ENCODE measurements around the gene CD2AP. TPM values are rescaled to one million over a fixed set of nuclear protein-coding genes. Genes with fewer than 3 reads are reported as not detected.

Gene CD2AP
- total RNA-seq, 3 donors from 2014 or later = 21.3 to 60.7 (median 34.4) TPM

- Histone ChIP-seq H3K4me3 (no peak overlapping the region), H3K27ac (no peak overlapping the region), H3K27me3 (no peaks in the 10 kb centered on the region), H3K36me3 (no peaks in the 10 kb centered on the region), H3K4me1 (no peaks in the 10 kb centered on the region), H3K9me3 (no peaks in the 10 kb centered on the region)
- DNase-seq (ENCODE audit: low spot score in 2 of 2) = no peak
- TF ChIP-seq POLR2AphosphoS5 (IDR thresholded peaks at IDR 0.05) = no peak
- TF ChIP-seq CTCF (IDR thresholded peaks at IDR 0.05) = no peak
- no peak for TF ChIP-seq POLR2A (IDR thresholded peaks at IDR 0.05)
- intact Hi-C loops (cut with DNase I; ENCODE audit: low total_unique reads) = no loop called here
Observed at GRCh38 chr6:47567586-47567985, 90.0 kb downstream of the CD2AP start.

- Histone ChIP-seq H3K27ac (no peak overlapping the region), H3K27me3 (no peaks in the 10 kb centered on the region), H3K9me3 (no peaks in the 10 kb centered on the region), H3K36me3 (no peaks in the 10 kb centered on the region), H3K4me3 (no peak overlapping the region), H3K4me1 (no peaks in the 10 kb centered on the region)
- DNase-seq (ENCODE audit: low spot score in 2 of 2) = no peak
- intact Hi-C loops (cut with DNase I; ENCODE audit: low total_unique reads) = no loop called here
- no peak for TF ChIP-seq CTCF (IDR thresholded peaks at IDR 0.05)
- no peak for TF ChIP-seq POLR2AphosphoS5 (IDR thresholded peaks at IDR 0.05)
- no peak for TF ChIP-seq POLR2A (IDR thresholded peaks at IDR 0.05)
Observed at GRCh38 chr6:47571488-47571887, 93.9 kb downstream of the CD2AP start.

- intact Hi-C loops (cut with DNase I; ENCODE audit: low total_unique reads) = no loop called here
- Histone ChIP-seq H3K9me3 (no peaks in the 10 kb centered on the region), H3K27me3 (no peaks in the 10 kb centered on the region), H3K4me3 (no peak overlapping the region), H3K36me3 (no peaks in the 10 kb centered on the region), H3K4me1 (no peaks in the 10 kb centered on the region), H3K27ac (no peak overlapping the region)
- DNase-seq (ENCODE audit: low spot score in 2 of 2) = no peak
- TF ChIP-seq POLR2AphosphoS5 (IDR thresholded peaks at IDR 0.05) (no peak), POLR2A (IDR thresholded peaks at IDR 0.05) (no peak), CTCF (IDR thresholded peaks at IDR 0.05) (no peak)
Observed at GRCh38 chr6:47573109-47573508, 95.5 kb downstream of the CD2AP start.

GRCh38 chr6:47574789-47575188 is 97.2 kb downstream of the CD2AP start:
- H3K27me3 ChIP-seq = no peaks in the 10 kb centered on the region
- intact Hi-C loops (cut with DNase I; ENCODE audit: low total_unique reads) = no loop called here
- TF ChIP-seq CTCF (IDR thresholded peaks at IDR 0.05) (no peak), POLR2AphosphoS5 (IDR thresholded peaks at IDR 0.05) (no peak), POLR2A (IDR thresholded peaks at IDR 0.05) (no peak)
- no peaks in the 10 kb centered on the region for H3K4me1 ChIP-seq
- no peak overlapping the region for H3K27ac ChIP-seq
- H3K4me3 ChIP-seq = no peak overlapping the region
- no peaks in the 10 kb centered on the region for H3K9me3 ChIP-seq
- H3K36me3 ChIP-seq = no peaks in the 10 kb centered on the region
- DNase-seq (ENCODE audit: low spot score in 2 of 2) = no peak

GRCh38 chr6:47579040-47579439 is 101.5 kb downstream of the CD2AP start:
- no peak for DNase-seq (ENCODE audit: low spot score in 2 of 2)
- Histone ChIP-seq H3K36me3 (peaks cover 5% of the 10 kb centered on the region), H3K9me3 (no peaks in the 10 kb centered on the region), H3K27me3 (no peaks in the 10 kb centered on the region), H3K4me1 (no peaks in the 10 kb centered on the region), H3K27ac (no peak overlapping the region), H3K4me3 (no peak overlapping the region)
- intact Hi-C loops (cut with DNase I; ENCODE audit: low total_unique reads) = no loop called here
- TF ChIP-seq CTCF (IDR thresholded peaks at IDR 0.05) (no peak), POLR2AphosphoS5 (IDR thresholded peaks at IDR 0.05) (no peak), POLR2A (IDR thresholded peaks at IDR 0.05) (no peak)

Measured in breast epithelium (tissue), 4 donors.